Stimulated activated naive CD8-positive, alpha-beta T cell treated with anti-CD3 and anti-CD28 coated beads, Interleukin-15, Interleukin-2, amounts not matched to agents 100 ng/mL and 50 ng/mL, for 24 hours (primary cell): Measurements from ENCODE around the gene SHROOM3.

Experiments used
- H3K27ac Mint-ChIP-seq: one replicate; pipeline ENCODE4 v1.8.0; 2021; ENCODE audit warnings: mild to moderate bottlenecking, mixed read lengths
- H3K27me3 Mint-ChIP-seq: one replicate; pipeline ENCODE4 v1.8.0; 2021; ENCODE audit warnings: mixed read lengths
- H3K36me3 Mint-ChIP-seq: one replicate; pipeline ENCODE4 v1.8.0; 2021; ENCODE audit warnings: low read depth, mixed read lengths
- H3K4me1 Mint-ChIP-seq: one replicate; pipeline ENCODE4 v1.8.0; 2021; ENCODE audit warnings: low read depth, mixed read lengths
- H3K4me3 Mint-ChIP-seq: one replicate; pipeline ENCODE4 v1.8.0; 2021; ENCODE audit warnings: mild to moderate bottlenecking, mixed read lengths
- H3K9me3 Mint-ChIP-seq: one replicate; pipeline ENCODE4 v1.8.0; 2021; ENCODE audit warnings: mixed read lengths

SHROOM3 gene

GRCh38 chr4:76658231-76659102, 223.4 kb downstream of the SHROOM3 start:
- Mint-ChIP-seq H3K27me3 (no peaks in the 10 kb centered on the region), H3K36me3 (no peaks in the 10 kb centered on the region), H3K4me1 (no peaks in the 10 kb centered on the region), H3K27ac (no peak overlapping the region), H3K4me3 (no peak overlapping the region), H3K9me3 (no peaks in the 10 kb centered on the region)

GRCh38 chr4:76659103-76659490, 224.1 kb downstream of the SHROOM3 start:
- Mint-ChIP-seq H3K27ac (no peak overlapping the region), H3K27me3 (no peaks in the 10 kb centered on the region), H3K36me3 (no peaks in the 10 kb centered on the region), H3K4me3 (no peak overlapping the region), H3K9me3 (no peaks in the 10 kb centered on the region), H3K4me1 (no peaks in the 10 kb centered on the region)

GRCh38 chr4:76663824-76664223, 228.8 kb downstream of the SHROOM3 start:
- no peaks in the 10 kb centered on the region for H3K27me3 Mint-ChIP-seq
- H3K27ac Mint-ChIP-seq, result no peak overlapping the region
- H3K9me3 Mint-ChIP-seq, result no peaks in the 10 kb centered on the region
- no peaks in the 10 kb centered on the region for H3K4me1 Mint-ChIP-seq
- H3K4me3 Mint-ChIP-seq, result no peak overlapping the region
- no peaks in the 10 kb centered on the region for H3K36me3 Mint-ChIP-seq

GRCh38 chr4:76665153-76665552, 230.1 kb downstream of the SHROOM3 start:
- H3K27me3 Mint-ChIP-seq, result no peaks in the 10 kb centered on the region
- H3K27ac Mint-ChIP-seq, result no peak overlapping the region
- H3K4me3 Mint-ChIP-seq, result no peak overlapping the region
- H3K9me3 Mint-ChIP-seq, result no peaks in the 10 kb centered on the region
- H3K36me3 Mint-ChIP-seq, result no peaks in the 10 kb centered on the region
- no peaks in the 10 kb centered on the region for H3K4me1 Mint-ChIP-seq

GRCh38 chr4:76665721-76666120, 230.7 kb downstream of the SHROOM3 start:
- H3K4me3 Mint-ChIP-seq, result no peak overlapping the region
- no peak overlapping the region for H3K27ac Mint-ChIP-seq
- H3K4me1 Mint-ChIP-seq, result no peaks in the 10 kb centered on the region
- H3K27me3 Mint-ChIP-seq, result no peaks in the 10 kb centered on the region
- no peaks in the 10 kb centered on the region for H3K9me3 Mint-ChIP-seq
- H3K36me3 Mint-ChIP-seq, result no peaks in the 10 kb centered on the region

GRCh38 chr4:76666944-76667532, 232.0 kb downstream of the SHROOM3 start:
- no peak overlapping the region for H3K4me3 Mint-ChIP-seq
- peaks cover 6% of the 10 kb centered on the region for H3K27me3 Mint-ChIP-seq
- H3K36me3 Mint-ChIP-seq, result no peaks in the 10 kb centered on the region
- no peaks in the 10 kb centered on the region for H3K4me1 Mint-ChIP-seq
- no peaks in the 10 kb centered on the region for H3K9me3 Mint-ChIP-seq
- no peak overlapping the region for H3K27ac Mint-ChIP-seq

GRCh38 chr4:76670631-76671030, 235.6 kb downstream of the SHROOM3 start:
- H3K4me3 Mint-ChIP-seq, result no peak overlapping the region
- H3K27ac Mint-ChIP-seq, result no peak overlapping the region
- no peaks in the 10 kb centered on the region for H3K36me3 Mint-ChIP-seq
- H3K4me1 Mint-ChIP-seq, result no peaks in the 10 kb centered on the region
- H3K9me3 Mint-ChIP-seq, result no peaks in the 10 kb centered on the region
- H3K27me3 Mint-ChIP-seq, result peaks cover 10% of the 10 kb centered on the region

- Mint-ChIP-seq H3K36me3 (no peaks in the 10 kb centered on the region), H3K4me3 (no peak overlapping the region), H3K9me3 (no peaks in the 10 kb centered on the region), H3K27me3 (peaks cover 18% of the 10 kb centered on the region), H3K4me1 (no peaks in the 10 kb centered on the region), H3K27ac (no peak overlapping the region)
These were observed 238.3 kb downstream of the SHROOM3 start for GRCh38 chr4:76673362-76673761.

- Mint-ChIP-seq H3K4me3 (no peak overlapping the region), H3K4me1 (no peaks in the 10 kb centered on the region), H3K27me3 (peaks cover 18% of the 10 kb centered on the region), H3K9me3 (no peaks in the 10 kb centered on the region), H3K36me3 (no peaks in the 10 kb centered on the region), H3K27ac (no peak overlapping the region)
These were observed 240.0 kb downstream of the SHROOM3 start for GRCh38 chr4:76674983-76675382.

- Mint-ChIP-seq H3K4me3 (no peak overlapping the region), H3K9me3 (no peaks in the 10 kb centered on the region), H3K27me3 (peaks cover 25% of the 10 kb centered on the region), H3K36me3 (no peaks in the 10 kb centered on the region), H3K4me1 (no peaks in the 10 kb centered on the region), H3K27ac (no peak overlapping the region)
These were observed 242.7 kb downstream of the SHROOM3 start for GRCh38 chr4:76677571-76678326.

- Mint-ChIP-seq H3K27ac (no peak overlapping the region), H3K36me3 (no peaks in the 10 kb centered on the region), H3K4me3 (no peak overlapping the region), H3K9me3 (no peaks in the 10 kb centered on the region), H3K27me3 (peaks cover 36% of the 10 kb centered on the region), H3K4me1 (no peaks in the 10 kb centered on the region)
These were observed 244.7 kb downstream of the SHROOM3 start for GRCh38 chr4:76679691-76680090.

GRCh38 chr4:76680952-76681351, 245.9 kb downstream of the SHROOM3 start:
- H3K9me3 Mint-ChIP-seq, result no peaks in the 10 kb centered on the region
- H3K4me3 Mint-ChIP-seq, result no peak overlapping the region
- no peak overlapping the region for H3K27ac Mint-ChIP-seq
- no peaks in the 10 kb centered on the region for H3K4me1 Mint-ChIP-seq
- peaks cover 41% of the 10 kb centered on the region for H3K27me3 Mint-ChIP-seq
- H3K36me3 Mint-ChIP-seq, result no peaks in the 10 kb centered on the region

- Mint-ChIP-seq H3K27me3 (peaks cover 40% of the 10 kb centered on the region), H3K4me3 (no peak overlapping the region), H3K4me1 (no peaks in the 10 kb centered on the region), H3K27ac (no peak overlapping the region), H3K9me3 (no peaks in the 10 kb centered on the region), H3K36me3 (no peaks in the 10 kb centered on the region)
These were observed 247.0 kb downstream of the SHROOM3 start for GRCh38 chr4:76681996-76682395.

GRCh38 chr4:76683144-76683543, 248.1 kb downstream of the SHROOM3 start:
- Mint-ChIP-seq H3K4me3 (no peak overlapping the region), H3K9me3 (no peaks in the 10 kb centered on the region), H3K36me3 (no peaks in the 10 kb centered on the region)

GRCh38 chr4:76687746-76688448, 252.9 kb downstream of the SHROOM3 start:
- Mint-ChIP-seq H3K4me1 (peaks cover 22% of the 10 kb centered on the region), H3K27me3 (peaks cover 78% of the 10 kb centered on the region), H3K9me3 (no peaks in the 10 kb centered on the region), H3K27ac (no peak overlapping the region), H3K4me3 (no peak overlapping the region), H3K36me3 (no peaks in the 10 kb centered on the region)

More at GRCh38 chr4:76683144-76683543, 248.1 kb downstream of the SHROOM3 start:
- Mint-ChIP-seq H3K4me1 (no peaks in the 10 kb centered on the region), H3K27me3 (peaks cover 50% of the 10 kb centered on the region), H3K27ac (no peak overlapping the region)
